Prostate gland (tissue), 2 donors: ENCODE measurements around the gene UBR7. TPM values are rescaled to one million over a fixed set of nuclear protein-coding genes. Genes with fewer than 3 reads are reported as not detected.

Experiments used
- DNase-seq: peaks from one replicate; pipeline ENCODE4 v3.0.0-alpha.2; 2019; ENCODE audit warnings: low spot score
- H3K27ac ChIP-seq, 2 donors: fragments of 200-600 bp; sonication (generic); 2 replicates each; pipeline ENCODE4 v1.5.1; 2017 to 2019
- H3K27me3 ChIP-seq: fragments of 200-600 bp; sonication (generic); replicated peaks from 2 replicates; pipeline ENCODE4 v1.5.1; 2019; ENCODE audit not compliant: insufficient read depth
- H3K36me3 ChIP-seq, 2 donors: fragments of 200-600 bp; sonication (generic); 1 replicate in 1 of 2; 2 replicates in 1 of 2; pipeline versions ENCODE4 v1.5.1 to v1.8.1; 2017 to 2019
- H3K4me1 ChIP-seq: fragments of 200-600 bp; sonication (generic); replicated peaks from 2 replicates; pipeline ENCODE4 v1.5.1; 2019
- H3K4me3 ChIP-seq, 2 donors: fragments of 200-600 bp; sonication (generic); 2 replicates each; pipeline ENCODE4 v1.5.1; 2017 to 2019
- H3K9me3 ChIP-seq: fragments of 200-600 bp; sonication (generic); 2 replicates; pipeline ENCODE4 v1.5.1; 2017
- CTCF ChIP-seq, 4 experiments: fragments of 200-600 bp in 2 of 4; fragments of 450-650 bp in 2 of 4; sonication (generic) in 2 of 4; IDR thresholded peaks; 1 replicate in 3 of 4; 2 replicates in 1 of 4; pipeline ENCODE4 v1.5.1; 2016 to 2019; ENCODE audit warnings: antibody characterized with exemption in 4 of 4, mild to moderate bottlenecking in 2 of 4, moderate library complexity in 2 of 4
- POLR2A ChIP-seq: fragments of 450-650 bp; IDR thresholded peaks from one replicate; pipeline ENCODE4 v1.6.1; 2016; ENCODE audit warnings: antibody characterized with exemption, mild to moderate bottlenecking
- POLR2AphosphoS5 ChIP-seq: sonication (generic); formaldehyde crosslinking; IDR thresholded peaks from one replicate; pipeline ENCODE4 v1.6.1; 2017; ENCODE audit warnings: antibody characterized with exemption
- WGBS: methylation state at CpG from one replicate; pipeline ENCODE4 v1.1.5; 2018; 5-methylcytosine and 5-hydroxymethylcytosine counted together
- intact Hi-C: fragments of 100-400 bp; cut with DNase I; formaldehyde crosslinking; loops from one replicate; pipeline ENCODE4 v1.14.2; 2022
- total RNA-seq, 2 donors: library from RNA; depleted of rRNA; stranded (reverse); fragments of >200 nt; gene quantifications; one replicate each; pipeline ENCODE4 v1.1.0, GENCODE V29; 2016

UBR7 gene
- total RNA-seq, 2 donors from 2014 or later: 22.4 to 26.2 TPM

GRCh38 chr14:93186466-93186865 lies 20.6 kb upstream of the UBR7 start:
- DNase-seq: no peak
- Histone ChIP-seq H3K9me3 (no peaks in the 10 kb centered on the region), H3K4me1 (peaks cover 5% of the 10 kb centered on the region), H3K27ac (no peak overlapping the region), H3K36me3 (no peaks in the 10 kb centered on the region), H3K27me3 (no peaks in the 10 kb centered on the region), H3K4me3 (no peak overlapping the region)
- WGBS: 86% methylated on average over 6 of the region's 6 CpGs
- intact Hi-C loops: no loop called here
- no peak for TF ChIP-seq POLR2A
- TF ChIP-seq POLR2AphosphoS5: no peak
- no peak for TF ChIP-seq CTCF (IDR thresholded peaks at IDR 0.05)

GRCh38 chr14:93186956-93187355 lies 20.1 kb upstream of the UBR7 start:
- Histone ChIP-seq H3K4me1 (peaks cover 5% of the 10 kb centered on the region), H3K4me3 (no peak overlapping the region), H3K27me3 (no peaks in the 10 kb centered on the region), H3K9me3 (no peaks in the 10 kb centered on the region), H3K36me3 (no peaks in the 10 kb centered on the region), H3K27ac (no peak overlapping the region)
- 93% methylated on average over 3 of the region's 3 CpGs for WGBS
- intact Hi-C loops: no loop called here
- no peak for TF ChIP-seq POLR2AphosphoS5
- no peak for TF ChIP-seq POLR2A
- TF ChIP-seq CTCF (IDR thresholded peaks at IDR 0.05): no peak
- DNase-seq: no peak

GRCh38 chr14:93195316-93195999 lies 11.6 kb upstream of the UBR7 start:
- 92% methylated on average over 1 of the region's 1 CpG for WGBS
- intact Hi-C loops: no loop called here
- DNase-seq: no peak
- Histone ChIP-seq H3K27me3 (no peaks in the 10 kb centered on the region), H3K9me3 (no peaks in the 10 kb centered on the region), H3K4me1 (no peaks in the 10 kb centered on the region), H3K27ac (no peak overlapping the region), H3K4me3 (no peak overlapping the region), H3K36me3 (no peaks in the 10 kb centered on the region)
- TF ChIP-seq POLR2A: no peak

- intact Hi-C loops: no loop called here
- H3K36me3 ChIP-seq: no peaks in the 10 kb centered on the region
- 95% methylated on average over 4 of the region's 4 CpGs for WGBS
- no peaks in the 10 kb centered on the region for H3K27me3 ChIP-seq
- no peaks in the 10 kb centered on the region for H3K4me1 ChIP-seq
- no peak for DNase-seq
- no peak overlapping the region for H3K4me3 ChIP-seq
- no peak overlapping the region for H3K27ac ChIP-seq
- no peak for TF ChIP-seq CTCF (IDR thresholded peaks at IDR 0.05)
- no peak for TF ChIP-seq POLR2AphosphoS5
- TF ChIP-seq POLR2A: no peak
- H3K9me3 ChIP-seq: no peaks in the 10 kb centered on the region
Measured at GRCh38 chr14:93199031-93199430, 8.0 kb upstream of the UBR7 start.

- no peaks in the 10 kb centered on the region for H3K9me3 ChIP-seq
- intact Hi-C loops: no loop called here
- H3K27me3 ChIP-seq: no peaks in the 10 kb centered on the region
- H3K36me3 ChIP-seq: no peaks in the 10 kb centered on the region
- H3K4me1 ChIP-seq: no peaks in the 10 kb centered on the region
- TF ChIP-seq POLR2A (no peak), POLR2AphosphoS5 (no peak), CTCF (IDR thresholded peaks at IDR 0.05) (no peak)
- no peak overlapping the region for H3K4me3 ChIP-seq
- H3K27ac ChIP-seq: no peak overlapping the region
- no peak for DNase-seq
- 95% methylated on average over 5 of the region's 5 CpGs for WGBS
Measured at GRCh38 chr14:93200553-93200952, 6.5 kb upstream of the UBR7 start.
